ENCODE data around the gene RFX8. TPM values are rescaled to one million over a fixed set of nuclear protein-coding genes. Genes with fewer than 3 reads are reported as not detected.

Gene RFX8
- polyA plus RNA-seq, 1 experiment: 1.8 TPM

GRCh38 chr2:101492936-101493473 is 18.1 kb upstream of the RFX8 start:
- no peak for DNase-seq (ENCODE audit: low read depth, low spot score)
- no peak overlapping the region for H3K4me3 ChIP-seq (ENCODE audit: low read depth, low read length)
- no peaks in the 10 kb centered on the region for H3K27me3 ChIP-seq (ENCODE audit: control insufficient read depth, insufficient read depth, low read length)
- POLR2A ChIA-PET: no interaction called here
- CTCF ChIA-PET: no interaction called here
- no peaks in the 10 kb centered on the region for H3K9me3 ChIP-seq (ENCODE audit: control insufficient read depth, insufficient read depth, low read length)
- no peak overlapping the region for H3K27ac ChIP-seq (ENCODE audit: low read depth, low read length)
- no peak for TF ChIP-seq CTCF (IDR thresholded peaks at IDR 0.05; ENCODE audit: low read depth, low read length)

- CTCF ChIA-PET: no interaction called here
- Histone ChIP-seq H3K4me3 (ENCODE audit: low read depth, low read length) (no peak overlapping the region), H3K27ac (ENCODE audit: low read depth, low read length) (no peak overlapping the region), H3K9me3 (ENCODE audit: control insufficient read depth, insufficient read depth, low read length) (no peaks in the 10 kb centered on the region), H3K27me3 (ENCODE audit: control insufficient read depth, insufficient read depth, low read length) (no peaks in the 10 kb centered on the region)
- no peak for DNase-seq (ENCODE audit: low read depth, low spot score)
- no peak for TF ChIP-seq CTCF (IDR thresholded peaks at IDR 0.05; ENCODE audit: low read depth, low read length)
- POLR2A ChIA-PET: no interaction called here
These were observed 12.1 kb upstream of the RFX8 start for GRCh38 chr2:101486994-101487393.

GRCh38 chr2:101486258-101486701 is 11.4 kb upstream of the RFX8 start:
- ChIA-PET POLR2A (no interaction called here), CTCF (no interaction called here)
- DNase-seq (ENCODE audit: low read depth, low spot score): no peak
- H3K4me3 ChIP-seq (ENCODE audit: low read depth, low read length): no peak overlapping the region
- H3K9me3 ChIP-seq (ENCODE audit: control insufficient read depth, insufficient read depth, low read length): no peaks in the 10 kb centered on the region
- H3K27me3 ChIP-seq (ENCODE audit: control insufficient read depth, insufficient read depth, low read length): no peaks in the 10 kb centered on the region
- no peak for TF ChIP-seq CTCF (IDR thresholded peaks at IDR 0.05; ENCODE audit: low read depth, low read length)
- H3K27ac ChIP-seq (ENCODE audit: low read depth, low read length): no peak overlapping the region

GRCh38 chr2:101485856-101486255 is 10.9 kb upstream of the RFX8 start:
- no peak for DNase-seq (ENCODE audit: low read depth, low spot score)
- Histone ChIP-seq H3K4me3 (ENCODE audit: low read depth, low read length) (no peak overlapping the region), H3K27me3 (ENCODE audit: control insufficient read depth, insufficient read depth, low read length) (no peaks in the 10 kb centered on the region), H3K27ac (ENCODE audit: low read depth, low read length) (no peak overlapping the region), H3K9me3 (ENCODE audit: control insufficient read depth, insufficient read depth, low read length) (no peaks in the 10 kb centered on the region; the same call in 1 of the 2 replicates)
- TF ChIP-seq CTCF (IDR thresholded peaks at IDR 0.05; ENCODE audit: low read depth, low read length): no peak
- ChIA-PET POLR2A (no interaction called here), CTCF (no interaction called here)

- Histone ChIP-seq H3K9me3 (ENCODE audit: control insufficient read depth, insufficient read depth, low read length) (no peaks in the 10 kb centered on the region; the same call in 1 of the 2 replicates), H3K27me3 (ENCODE audit: control insufficient read depth, insufficient read depth, low read length) (no peaks in the 10 kb centered on the region), H3K4me3 (ENCODE audit: low read depth, low read length) (no peak overlapping the region), H3K27ac (ENCODE audit: low read depth, low read length) (no peak overlapping the region)
- DNase-seq (ENCODE audit: low read depth, low spot score): no peak
- CTCF ChIA-PET: interaction anchor here (0.7 kb wide), 1 partner anchor 14 kb away, joined by 3 read pairs; no protein-coding TSS in a partner anchor
- no peak for TF ChIP-seq CTCF (IDR thresholded peaks at IDR 0.05; ENCODE audit: low read depth, low read length)
- POLR2A ChIA-PET: no interaction called here
These were observed 5.9 kb upstream of the RFX8 start for GRCh38 chr2:101480764-101481163.
